Measurements from ENCODE around the gene SLC25A17.

- TF ChIP-seq, protein P1, sequence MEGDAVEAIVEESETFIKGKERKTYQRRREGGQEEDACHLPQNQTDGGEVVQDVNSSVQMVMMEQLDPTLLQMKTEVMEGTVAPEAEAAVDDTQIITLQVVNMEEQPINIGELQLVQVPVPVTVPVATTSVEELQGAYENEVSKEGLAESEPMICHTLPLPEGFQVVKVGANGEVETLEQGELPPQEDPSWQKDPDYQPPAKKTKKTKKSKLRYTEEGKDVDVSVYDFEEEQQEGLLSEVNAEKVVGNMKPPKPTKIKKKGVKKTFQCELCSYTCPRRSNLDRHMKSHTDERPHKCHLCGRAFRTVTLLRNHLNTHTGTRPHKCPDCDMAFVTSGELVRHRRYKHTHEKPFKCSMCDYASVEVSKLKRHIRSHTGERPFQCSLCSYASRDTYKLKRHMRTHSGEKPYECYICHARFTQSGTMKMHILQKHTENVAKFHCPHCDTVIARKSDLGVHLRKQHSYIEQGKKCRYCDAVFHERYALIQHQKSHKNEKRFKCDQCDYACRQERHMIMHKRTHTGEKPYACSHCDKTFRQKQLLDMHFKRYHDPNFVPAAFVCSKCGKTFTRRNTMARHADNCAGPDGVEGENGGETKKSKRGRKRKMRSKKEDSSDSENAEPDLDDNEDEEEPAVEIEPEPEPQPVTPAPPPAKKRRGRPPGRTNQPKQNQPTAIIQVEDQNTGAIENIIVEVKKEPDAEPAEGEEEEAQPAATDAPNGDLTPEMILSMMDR (IDR thresholded peaks at IDR 0.05): no peak
- no peak for TF ChIP-seq POLR2A (IDR thresholded peaks at IDR 0.05)
Observed at GRCh38 chr22:40826984-40827741, 8.0 kb upstream of the SLC25A17 start.

All from body of pancreas (tissue), 4 donors.